22Rv1 (cell line): ENCODE measurements around the gene TSPAN16.
A peak's percentile ranks its signal among the peaks of the same experiment; 100 is the strongest.

Experiments
- CTCF ChIP-seq: fragments of 450-650 bp; IDR thresholded peaks from 2 replicates; pipeline ENCODE4 v1.5.1; 2017; ENCODE audit warnings: mild to moderate bottlenecking
- ZFX ChIP-seq: fragments of 450-650 bp; IDR thresholded peaks from 2 replicates; pipeline ENCODE4 v1.6.1; 2017; ENCODE audit warnings: antibody characterized with exemption, borderline replicate concordance

- TF ChIP-seq CTCF (peak; percentile 31), ZFX (no peak)
Measured at GRCh38 chr19:11288349-11288748, 7.6 kb upstream of the TSPAN16 start.
